ENCODE data around the gene SYT1.

SYT1 gene

DNA sequence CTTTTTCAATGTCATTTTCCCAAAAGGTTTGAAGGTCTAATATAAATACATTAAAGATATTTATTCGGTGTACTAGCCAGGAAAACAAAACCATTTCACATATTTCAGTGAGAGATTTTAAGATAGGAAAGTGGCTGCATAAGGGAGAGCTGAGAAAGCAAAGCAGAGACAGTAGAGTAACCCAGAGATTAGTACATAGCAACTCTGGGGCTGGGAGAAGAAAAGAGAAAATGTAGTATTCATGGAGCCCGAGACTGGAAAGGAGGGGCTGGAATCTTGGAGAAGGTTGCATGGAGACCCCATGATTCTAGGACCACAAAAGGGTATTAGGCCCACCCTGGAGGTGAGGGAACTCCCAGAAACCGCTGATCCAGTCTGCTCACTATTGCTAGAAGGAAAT, 589.2 kb downstream of the SYT1 start:
- H4K8ac ChIP-seq (ENCODE audit: low read length): peak overlapping the region; percentile 77
- H3K14ac ChIP-seq (ENCODE audit: low read length in 2 of 2): no peak overlapping the region
- H2AFZ ChIP-seq (ENCODE audit: low read depth, low read length): no peak overlapping the region
- peak overlapping the region; percentile 71 for H3K4me2 ChIP-seq (ENCODE audit: low read length, poor library complexity, severe bottlenecking)
- peak overlapping the region; percentile 61 for H2BK5ac ChIP-seq (ENCODE audit: low read depth, low read length, poor library complexity, severe bottlenecking)
- peak overlapping the region; percentile 95 for H3K27ac ChIP-seq (ENCODE audit: low read length, poor library complexity, severe bottlenecking)
- peaks cover 9% of the 10 kb centered on the region for H3K4me1 ChIP-seq (ENCODE audit: control insufficient read depth, insufficient read depth, low read depth, low read length)
- peak overlapping the region; percentile 67 for H3K9ac ChIP-seq (ENCODE audit: low read length)
- H3K9me3 ChIP-seq (ENCODE audit: control insufficient read depth, low read length): no peaks in the 10 kb centered on the region
- H2AK5ac ChIP-seq (ENCODE audit: low read length, severe bottlenecking): peak overlapping the region; percentile 97
- H2BK15ac ChIP-seq (ENCODE audit: low read depth, poor library complexity, severe bottlenecking): peak overlapping the region; percentile 69
- H3K23ac ChIP-seq (ENCODE audit: low read length in 2 of 2): no peak overlapping the region
- H3K27me3 ChIP-seq (ENCODE audit: control insufficient read depth in 1 of 2, insufficient read depth in 1 of 2, low read length in 2 of 2): no peaks in the 10 kb centered on the region
- H2BK12ac ChIP-seq (ENCODE audit: low read length in 2 of 2): peak overlapping the region; percentile 39 to 69
- no peaks in the 10 kb centered on the region for H3K79me1 ChIP-seq (replicated peaks; ENCODE audit: low read length, poor library complexity, severe bottlenecking)
- DNase-seq: no peak
- peak overlapping the region in 1 of 2 experiments; percentile 38 for H3K4ac ChIP-seq (ENCODE audit: low read depth in 1 of 2, low read length in 2 of 2)
- peak overlapping the region; percentile 39 to 63 for H3K18ac ChIP-seq (ENCODE audit: low read depth in 1 of 2, low read length in 2 of 2)
- H3K4me3 ChIP-seq (ENCODE audit: insufficient read depth in 1 of 2, low read depth in 1 of 2, low read length in 2 of 2): peak overlapping the region in 1 of 2 experiments; percentile 42
- H4K91ac ChIP-seq (ENCODE audit: low read length): no peak overlapping the region
- 82% methylated on average over 1 of the region's 3 CpGs for WGBS
- no peak overlapping the region for H2BK120ac ChIP-seq (ENCODE audit: low read depth, low read length)
- no peaks in the 10 kb centered on the region for H3K36me3 ChIP-seq (ENCODE audit: control insufficient read depth in 1 of 2, insufficient read depth in 2 of 2, low read depth in 1 of 2, low read length in 2 of 2)

DNA sequence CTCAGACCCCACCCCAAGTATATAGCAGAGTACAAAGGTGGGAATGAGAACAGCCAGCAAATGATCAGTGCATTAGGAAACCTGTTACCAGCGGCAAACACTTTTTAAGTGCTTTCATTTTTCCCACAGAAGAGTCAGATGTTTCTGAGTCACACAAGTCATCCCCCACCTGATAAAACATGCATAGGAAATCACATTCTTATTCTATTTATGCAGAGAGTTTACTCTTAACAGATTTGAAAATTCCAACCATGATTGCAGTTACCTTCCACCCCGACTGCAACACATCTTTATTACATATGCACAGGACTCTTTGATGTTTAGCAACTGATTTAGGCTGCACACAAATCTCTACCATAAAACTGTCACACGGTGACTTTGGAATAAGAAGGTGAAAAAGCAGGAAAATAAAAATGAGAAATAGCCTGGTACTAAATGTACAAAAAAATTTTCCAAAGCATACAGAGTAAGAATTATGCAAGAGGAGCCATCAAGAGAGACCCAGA, 589.8 kb downstream of the SYT1 start:
- H3K14ac ChIP-seq (ENCODE audit: low read length in 2 of 2): no peak overlapping the region
- H4K91ac ChIP-seq (ENCODE audit: low read length): no peak overlapping the region
- H3K4me1 ChIP-seq (ENCODE audit: control insufficient read depth, insufficient read depth, low read depth, low read length): peaks cover 9% of the 10 kb centered on the region
- H3K27me3 ChIP-seq (ENCODE audit: control insufficient read depth in 1 of 2, insufficient read depth in 1 of 2, low read length in 2 of 2): no peaks in the 10 kb centered on the region
- H2BK5ac ChIP-seq (ENCODE audit: low read depth, low read length, poor library complexity, severe bottlenecking): peak overlapping the region; percentile 61
- H3K9ac ChIP-seq (ENCODE audit: low read length): peak overlapping the region; percentile 67
- DNase-seq: peak; percentile 63
- H3K79me1 ChIP-seq (replicated peaks; ENCODE audit: low read length, poor library complexity, severe bottlenecking): no peaks in the 10 kb centered on the region
- H2BK15ac ChIP-seq (ENCODE audit: low read depth, poor library complexity, severe bottlenecking): no peak overlapping the region
- H3K9me3 ChIP-seq (ENCODE audit: control insufficient read depth, low read length): no peaks in the 10 kb centered on the region
- peak overlapping the region; percentile 71 for H3K4me2 ChIP-seq (ENCODE audit: low read length, poor library complexity, severe bottlenecking)
- peak overlapping the region; percentile 95 for H3K27ac ChIP-seq (ENCODE audit: low read length, poor library complexity, severe bottlenecking)
- H2BK120ac ChIP-seq (ENCODE audit: low read depth, low read length): no peak overlapping the region
- no peak overlapping the region for H3K23ac ChIP-seq (ENCODE audit: low read length in 2 of 2)
- H2AK5ac ChIP-seq (ENCODE audit: low read length, severe bottlenecking): peak overlapping the region; percentile 97
- no peak overlapping the region for H2AFZ ChIP-seq (ENCODE audit: low read depth, low read length)
- H3K18ac ChIP-seq (ENCODE audit: low read depth in 1 of 2, low read length in 2 of 2): peak overlapping the region; percentile 39 to 63
- H4K8ac ChIP-seq (ENCODE audit: low read length): peak overlapping the region; percentile 77
- H3K36me3 ChIP-seq (ENCODE audit: control insufficient read depth in 1 of 2, insufficient read depth in 2 of 2, low read depth in 1 of 2, low read length in 2 of 2): no peaks in the 10 kb centered on the region
- 45% methylated on average over 2 of the region's 3 CpGs for WGBS
- no peak overlapping the region for H3K4ac ChIP-seq (ENCODE audit: low read depth in 1 of 2, low read length in 2 of 2)
- peak overlapping the region; percentile 39 to 69 for H2BK12ac ChIP-seq (ENCODE audit: low read length in 2 of 2)
- H3K4me3 ChIP-seq (ENCODE audit: insufficient read depth in 1 of 2, low read depth in 1 of 2, low read length in 2 of 2): peak overlapping the region in 1 of 2 experiments; percentile 42

DNA sequence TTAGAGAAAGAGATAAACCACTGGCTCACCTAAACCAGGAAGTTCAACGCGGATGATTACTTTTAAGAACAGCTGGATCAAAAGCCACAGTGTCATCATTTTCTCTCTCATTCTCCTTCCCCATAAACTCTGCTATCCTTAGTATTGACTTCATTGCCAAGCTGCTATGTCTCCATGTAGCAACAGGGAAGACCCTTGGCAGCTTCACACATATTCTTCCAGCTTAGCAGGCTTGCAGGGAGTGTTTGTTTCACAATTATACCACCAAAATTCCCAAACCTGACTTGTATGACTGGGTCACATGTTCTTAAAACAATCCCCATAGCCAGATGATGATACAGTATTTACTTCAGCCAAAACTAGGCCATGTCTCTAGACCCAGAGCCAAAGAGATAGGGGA, 590.7 kb downstream of the SYT1 start:
- H4K91ac ChIP-seq (ENCODE audit: low read length): no peak overlapping the region
- H2AFZ ChIP-seq (ENCODE audit: low read depth, low read length): no peak overlapping the region
- H3K27me3 ChIP-seq (ENCODE audit: control insufficient read depth in 1 of 2, insufficient read depth in 1 of 2, low read length in 2 of 2): no peaks in the 10 kb centered on the region
- no peak overlapping the region for H2BK120ac ChIP-seq (ENCODE audit: low read depth, low read length)
- peak overlapping the region; percentile 67 for H3K9ac ChIP-seq (ENCODE audit: low read length)
- no peak overlapping the region for H3K4me2 ChIP-seq (ENCODE audit: low read length, poor library complexity, severe bottlenecking)
- peak overlapping the region in 1 of 2 experiments; percentile 27 for H3K18ac ChIP-seq (ENCODE audit: low read depth in 1 of 2, low read length in 2 of 2)
- peak overlapping the region; percentile 58 for H2BK5ac ChIP-seq (ENCODE audit: low read depth, low read length, poor library complexity, severe bottlenecking)
- no peak overlapping the region for H3K4ac ChIP-seq (ENCODE audit: low read depth in 1 of 2, low read length in 2 of 2)
- no peaks in the 10 kb centered on the region for H3K36me3 ChIP-seq (ENCODE audit: control insufficient read depth in 1 of 2, insufficient read depth in 2 of 2, low read depth in 1 of 2, low read length in 2 of 2)
- H3K4me3 ChIP-seq (ENCODE audit: insufficient read depth in 1 of 2, low read depth in 1 of 2, low read length in 2 of 2): peak overlapping the region in 1 of 2 experiments; percentile 34
- H4K8ac ChIP-seq (ENCODE audit: low read length): peak overlapping the region; percentile 40
- no peak overlapping the region for H3K14ac ChIP-seq (ENCODE audit: low read length in 2 of 2)
- no peaks in the 10 kb centered on the region for H3K79me1 ChIP-seq (replicated peaks; ENCODE audit: low read length, poor library complexity, severe bottlenecking)
- H2AK5ac ChIP-seq (ENCODE audit: low read length, severe bottlenecking): peak overlapping the region; percentile 47
- 96% methylated on average over 2 of the region's 2 CpGs for WGBS
- H3K9me3 ChIP-seq (ENCODE audit: control insufficient read depth, low read length): no peaks in the 10 kb centered on the region
- DNase-seq: peak; percentile 11
- peak overlapping the region; percentile 57 for H3K27ac ChIP-seq (ENCODE audit: low read length, poor library complexity, severe bottlenecking)
- H3K4me1 ChIP-seq (ENCODE audit: control insufficient read depth, insufficient read depth, low read depth, low read length): peaks cover 9% of the 10 kb centered on the region
- H2BK12ac ChIP-seq (ENCODE audit: low read length in 2 of 2): peak overlapping the region in 1 of 2 experiments; percentile 48
- H3K23ac ChIP-seq (ENCODE audit: low read length in 2 of 2): no peak overlapping the region
- no peak overlapping the region for H2BK15ac ChIP-seq (ENCODE audit: low read depth, poor library complexity, severe bottlenecking)

DNA sequence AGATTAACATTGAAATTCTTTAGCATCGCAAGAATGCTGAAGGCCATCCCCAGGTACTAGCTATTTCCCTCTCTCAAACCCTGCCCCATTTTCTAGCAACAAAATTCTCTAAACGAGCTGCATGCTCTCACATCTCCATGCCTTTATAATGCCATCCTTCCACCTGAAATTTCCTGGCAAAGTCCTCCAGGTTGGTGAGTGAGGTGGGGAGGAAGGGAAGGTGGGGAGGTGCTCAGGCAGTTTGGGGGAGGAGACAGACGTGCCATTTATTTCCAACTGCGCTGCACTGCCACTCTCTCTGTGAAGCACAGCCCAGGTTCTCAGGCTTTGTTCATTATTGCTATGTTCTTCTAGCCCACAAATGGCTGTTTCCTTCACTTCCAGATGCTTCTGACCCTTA, 617.7 kb downstream of the SYT1 start:
- H3K4ac ChIP-seq (ENCODE audit: low read depth in 1 of 2, low read length in 2 of 2): no peak overlapping the region
- no peaks in the 10 kb centered on the region for H3K79me1 ChIP-seq (replicated peaks; ENCODE audit: low read length, poor library complexity, severe bottlenecking)
- no peak overlapping the region for H2BK120ac ChIP-seq (ENCODE audit: low read depth, low read length)
- H2AFZ ChIP-seq (ENCODE audit: low read depth, low read length): no peak overlapping the region
- no peak overlapping the region for H3K18ac ChIP-seq (ENCODE audit: low read depth in 1 of 2, low read length in 2 of 2)
- H2AK5ac ChIP-seq (ENCODE audit: low read length, severe bottlenecking): no peak overlapping the region
- WGBS: 60% methylated on average over 3 of the region's 4 CpGs
- no peak overlapping the region for H3K4me2 ChIP-seq (ENCODE audit: low read length, poor library complexity, severe bottlenecking)
- no peaks in the 10 kb centered on the region for H3K27me3 ChIP-seq (ENCODE audit: control insufficient read depth in 1 of 2, insufficient read depth in 1 of 2, low read length in 2 of 2)
- DNase-seq: no peak
- H3K9me3 ChIP-seq (ENCODE audit: control insufficient read depth, low read length): no peaks in the 10 kb centered on the region
- no peak overlapping the region for H4K8ac ChIP-seq (ENCODE audit: low read length)
- no peaks in the 10 kb centered on the region for H3K36me3 ChIP-seq (ENCODE audit: control insufficient read depth in 1 of 2, insufficient read depth in 2 of 2, low read depth in 1 of 2, low read length in 2 of 2)
- H3K27ac ChIP-seq (ENCODE audit: low read length, poor library complexity, severe bottlenecking): no peak overlapping the region
- no peak overlapping the region for H3K4me3 ChIP-seq (ENCODE audit: insufficient read depth in 1 of 2, low read depth in 1 of 2, low read length in 2 of 2)
- H2BK5ac ChIP-seq (ENCODE audit: low read depth, low read length, poor library complexity, severe bottlenecking): no peak overlapping the region
- H3K9ac ChIP-seq (ENCODE audit: low read length): no peak overlapping the region
- H2BK12ac ChIP-seq (ENCODE audit: low read length in 2 of 2): no peak overlapping the region
- H4K91ac ChIP-seq (ENCODE audit: low read length): no peak overlapping the region
- H3K14ac ChIP-seq (ENCODE audit: low read length in 2 of 2): no peak overlapping the region
- H3K23ac ChIP-seq (ENCODE audit: low read length in 2 of 2): no peak overlapping the region
- H2BK15ac ChIP-seq (ENCODE audit: low read depth, poor library complexity, severe bottlenecking): no peak overlapping the region
- peaks cover 2% of the 10 kb centered on the region for H3K4me1 ChIP-seq (ENCODE audit: control insufficient read depth, insufficient read depth, low read depth, low read length)
